GM15510 (cell line): ENCODE measurements around the gene LRRC10.

ENCODE experiments used
- POLR2A ChIP-seq: IDR thresholded peaks from 3 replicates; pipeline ENCODE4 v1.6.1; 2011; ENCODE audit warnings: borderline replicate concordance; ENCODE audit not compliant: insufficient read length; ENCODE audit errors: extremely low read depth

LRRC10 gene, protein sequence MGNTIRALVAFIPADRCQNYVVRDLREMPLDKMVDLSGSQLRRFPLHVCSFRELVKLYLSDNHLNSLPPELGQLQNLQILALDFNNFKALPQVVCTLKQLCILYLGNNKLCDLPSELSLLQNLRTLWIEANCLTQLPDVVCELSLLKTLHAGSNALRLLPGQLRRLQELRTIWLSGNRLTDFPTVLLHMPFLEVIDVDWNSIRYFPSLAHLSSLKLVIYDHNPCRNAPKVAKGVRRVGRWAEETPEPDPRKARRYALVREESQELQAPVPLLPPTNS

DNA sequence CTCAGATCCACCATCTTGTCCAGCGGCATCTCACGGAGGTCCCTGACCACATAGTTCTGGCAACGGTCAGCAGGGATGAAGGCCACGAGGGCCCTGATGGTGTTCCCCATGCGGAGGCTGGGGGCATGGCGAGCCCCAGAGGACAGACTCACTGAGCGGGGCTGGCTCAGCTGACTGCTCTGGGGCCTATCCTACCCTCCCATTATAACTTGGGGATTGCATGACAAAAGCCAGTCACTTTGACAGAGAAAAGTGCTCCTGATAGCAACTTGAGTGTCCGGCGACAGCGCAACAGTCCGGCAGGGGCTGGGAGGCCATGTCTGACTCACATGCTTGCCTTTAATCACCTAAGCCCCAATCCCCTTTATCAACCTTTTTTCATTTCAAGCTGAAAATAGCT is at the start of gene LRRC10:
Gene LRRC10 (minus strand): TSS at position 179 of the 400 bp plus-strand sequence. CDS start 69 bp downstream, at position 110.
- no peak for TF ChIP-seq POLR2A

DNA sequence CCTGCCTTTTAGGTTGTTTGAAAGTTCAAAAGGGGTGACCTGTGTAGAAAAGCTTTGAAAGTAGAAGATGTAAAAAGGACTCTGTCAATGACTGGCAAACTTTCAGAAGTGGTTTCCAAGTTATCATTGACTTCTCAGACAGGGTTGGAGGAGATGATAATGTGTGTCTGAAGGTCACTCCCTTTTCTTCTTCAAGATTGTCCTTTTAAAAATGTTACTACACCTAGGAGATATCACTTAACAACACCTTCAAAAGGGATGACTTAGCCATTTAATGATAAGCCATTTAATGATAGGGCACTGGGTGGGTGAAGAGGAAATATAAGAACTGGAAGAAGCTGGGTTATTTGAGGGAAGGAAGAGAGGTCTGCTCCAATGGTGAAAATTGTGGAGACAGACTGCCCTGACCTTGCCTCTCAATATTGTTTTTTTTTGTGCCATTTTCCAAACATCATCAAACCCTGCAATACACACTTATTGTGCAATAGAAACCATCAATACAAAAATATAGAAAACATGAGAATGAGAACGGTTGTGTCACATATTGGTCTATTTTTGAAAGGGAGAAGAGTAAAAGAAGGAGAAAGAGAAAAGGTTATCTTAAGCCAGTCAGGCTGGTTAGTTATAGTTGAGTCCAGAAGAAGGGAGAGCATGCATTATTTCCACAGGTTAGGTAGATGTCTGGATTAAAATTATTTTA is 49.6 kb upstream of the LRRC10 start:
- TF ChIP-seq POLR2A, result no peak

DNA sequence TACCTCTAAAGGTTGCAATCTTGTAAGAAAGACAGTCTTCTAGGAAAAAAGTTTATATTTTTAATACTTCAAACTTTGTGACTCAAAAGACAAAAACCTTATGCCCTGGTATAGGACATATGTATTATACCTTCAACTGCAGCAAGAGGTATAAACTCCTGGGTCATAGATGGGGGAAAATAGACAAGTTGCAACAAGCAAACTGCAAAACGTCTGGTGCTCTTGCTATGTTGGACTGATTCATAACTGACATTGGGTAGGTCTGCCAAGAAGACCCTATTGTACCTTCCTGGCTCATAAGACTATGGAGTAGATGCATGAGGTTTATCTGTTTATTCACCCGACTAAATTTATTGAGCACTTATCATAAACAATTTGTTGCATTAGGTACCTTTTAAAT is 47.5 kb upstream of the LRRC10 start:
- no peak for TF ChIP-seq POLR2A

DNA sequence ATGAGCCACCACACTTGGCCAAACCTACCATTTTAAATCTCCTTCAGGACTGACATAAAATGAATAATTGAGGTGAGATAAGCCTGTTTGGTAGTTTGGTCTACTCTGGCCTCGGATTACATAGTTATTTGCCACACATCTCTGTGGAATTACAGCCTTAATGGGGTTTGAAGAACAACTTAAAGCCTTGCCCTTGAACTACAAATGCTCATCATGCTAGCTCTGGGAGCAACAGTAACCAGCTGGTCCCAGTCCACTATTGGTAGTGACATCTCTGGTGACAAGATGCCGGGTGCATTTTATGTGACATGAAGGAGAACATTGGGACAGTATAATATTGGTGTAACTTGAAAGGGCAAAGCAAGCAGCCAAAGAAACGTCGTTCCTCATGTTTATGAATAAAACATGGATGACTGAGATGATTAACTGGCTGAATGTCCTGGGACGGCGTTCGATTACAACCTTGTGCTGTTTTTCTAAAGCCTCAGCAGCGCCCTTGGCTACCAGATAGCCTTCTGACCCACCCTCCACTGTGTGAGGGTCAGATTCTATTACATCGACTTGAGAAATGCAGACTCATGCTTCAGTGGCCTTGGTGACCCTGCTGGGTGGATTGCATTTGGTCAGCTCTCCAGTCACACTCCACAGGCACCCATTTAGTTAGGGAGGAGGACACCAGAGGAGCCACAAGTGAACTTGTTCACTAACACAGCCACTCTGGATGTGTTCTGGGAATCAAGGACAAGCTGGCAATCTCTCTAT is 46.9 kb upstream of the LRRC10 start:
- TF ChIP-seq POLR2A, result no peak

DNA sequence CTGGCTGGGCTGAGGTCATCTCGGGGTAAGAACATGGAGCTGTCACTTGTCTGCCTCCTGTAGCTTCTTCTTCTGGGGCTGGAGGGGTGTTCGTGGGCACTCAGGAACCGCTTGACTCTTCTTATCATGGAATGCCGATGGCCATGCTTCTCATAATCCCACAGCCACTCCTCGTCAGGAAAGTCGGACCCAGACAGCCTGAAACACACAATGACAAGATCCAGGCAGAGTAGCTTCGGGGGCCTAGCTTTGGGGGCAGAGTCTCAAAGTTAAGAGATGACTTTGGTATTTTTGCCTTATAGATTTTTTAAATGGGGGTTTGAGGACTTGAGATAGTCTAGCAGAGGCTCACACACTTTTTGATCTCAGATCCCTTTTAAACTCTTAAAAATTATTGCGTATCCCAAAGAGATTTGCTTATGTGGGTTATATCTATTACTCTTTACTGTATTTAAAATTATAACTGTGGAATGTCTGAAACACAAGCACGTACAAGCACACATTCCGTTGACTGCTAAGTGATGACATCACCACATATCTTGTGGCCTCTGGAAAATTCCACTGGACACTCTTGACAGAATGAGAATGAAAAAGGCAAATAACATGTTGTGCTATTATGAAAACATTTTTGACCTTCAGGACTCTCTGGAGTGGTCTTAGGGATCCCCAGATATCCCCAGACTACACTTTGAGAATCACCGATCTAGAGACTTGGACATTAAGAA is 45.1 kb upstream of the LRRC10 start:
- TF ChIP-seq POLR2A, result no peak

DNA sequence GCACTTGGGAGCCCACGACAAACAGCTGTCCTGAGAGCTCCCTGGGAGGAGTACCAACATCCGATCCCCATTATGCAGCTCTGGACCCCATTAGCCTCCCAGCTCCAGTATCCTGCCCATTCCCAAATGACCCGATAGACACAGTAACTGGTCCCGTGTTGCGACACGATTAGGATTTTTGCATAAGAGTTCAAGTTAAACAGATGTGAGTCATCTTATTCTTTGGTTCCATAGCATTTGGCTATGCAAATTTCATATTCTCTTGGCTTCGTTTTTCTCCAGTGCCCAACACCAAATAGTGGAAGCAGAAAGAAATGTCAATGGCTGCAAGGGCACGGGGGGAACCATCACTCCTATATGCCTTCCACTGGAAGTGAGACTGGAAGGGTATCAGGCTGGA is 43.0 kb upstream of the LRRC10 start:
- no peak for TF ChIP-seq POLR2A

DNA sequence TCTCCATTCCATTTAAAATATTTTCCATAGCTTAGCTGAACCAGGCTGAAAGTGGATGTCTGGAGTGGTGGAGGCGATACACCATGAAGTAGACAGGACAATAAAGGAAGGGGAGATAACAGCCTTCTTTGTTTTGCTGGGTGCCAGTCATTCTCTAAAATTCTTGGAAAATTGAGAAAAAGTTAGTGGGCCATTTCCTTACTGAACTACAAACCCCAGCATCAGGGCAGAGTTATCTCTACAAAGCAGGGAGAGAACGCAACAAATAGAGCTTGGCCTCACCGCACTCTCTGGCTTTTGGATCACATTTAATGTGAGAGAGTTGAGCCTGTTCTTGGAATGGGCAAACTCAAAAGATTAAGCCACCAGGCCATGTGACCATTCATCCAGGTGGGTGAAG is 41.2 kb upstream of the LRRC10 start:
- TF ChIP-seq POLR2A, result no peak

DNA sequence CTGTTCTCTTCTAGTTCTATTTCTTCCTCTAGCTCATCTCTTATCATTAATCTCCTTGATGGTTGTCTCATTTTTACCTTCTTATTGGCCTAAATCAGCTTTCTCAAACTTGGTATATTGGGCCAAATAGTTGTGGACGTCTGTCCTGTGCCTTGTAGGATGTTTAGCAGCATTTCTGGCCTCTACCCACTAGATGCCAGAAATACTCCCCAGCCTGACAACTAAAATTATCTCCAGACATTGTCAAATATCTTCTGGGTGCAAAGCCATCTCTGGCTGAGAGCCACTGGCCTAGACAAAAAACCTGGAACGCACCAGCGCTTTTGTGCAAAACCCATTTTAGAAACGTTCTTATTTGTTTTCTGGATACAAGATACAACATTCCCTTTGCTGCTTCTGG is 38.8 kb upstream of the LRRC10 start:
- TF ChIP-seq POLR2A, result no peak

DNA sequence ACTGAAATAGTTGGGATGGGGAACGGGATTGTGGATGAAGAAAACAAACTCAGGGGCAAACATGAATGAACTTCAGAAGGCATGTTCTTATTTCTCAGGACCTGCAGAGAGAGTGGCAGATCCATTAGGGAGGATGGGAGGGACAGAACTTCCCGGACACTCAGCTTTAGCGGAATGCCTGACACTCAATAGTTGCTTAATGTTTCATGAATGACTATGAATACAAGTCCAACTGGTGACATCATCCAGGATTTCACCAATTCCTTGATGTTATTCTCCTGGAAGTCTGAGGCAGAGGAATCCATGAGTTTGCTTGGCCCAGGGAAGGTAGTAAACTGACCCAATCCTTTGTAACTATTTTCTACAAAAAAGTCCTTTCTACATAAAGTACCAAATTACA is 37.8 kb upstream of the LRRC10 start:
- no peak for TF ChIP-seq POLR2A

DNA sequence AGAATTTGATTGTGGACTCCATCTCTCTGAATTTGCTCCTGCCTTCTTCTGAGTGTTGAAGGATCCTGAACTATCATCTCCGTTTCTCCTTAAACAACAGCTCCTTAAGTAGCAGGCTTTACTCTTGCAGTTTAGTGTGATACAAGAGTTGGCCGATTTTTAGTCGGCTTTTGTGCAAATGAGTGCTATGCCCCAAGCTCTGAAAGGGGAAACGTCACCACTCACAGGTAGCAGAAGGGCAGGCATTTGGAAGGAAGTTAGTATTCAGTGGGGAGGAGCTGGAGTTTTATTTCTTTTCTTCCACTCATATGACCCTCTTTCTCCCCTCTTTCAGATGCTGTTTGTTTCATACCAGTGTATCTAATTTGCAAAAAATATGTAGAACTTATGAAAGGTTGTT is 36.5 kb upstream of the LRRC10 start:
- TF ChIP-seq POLR2A, result no peak

DNA sequence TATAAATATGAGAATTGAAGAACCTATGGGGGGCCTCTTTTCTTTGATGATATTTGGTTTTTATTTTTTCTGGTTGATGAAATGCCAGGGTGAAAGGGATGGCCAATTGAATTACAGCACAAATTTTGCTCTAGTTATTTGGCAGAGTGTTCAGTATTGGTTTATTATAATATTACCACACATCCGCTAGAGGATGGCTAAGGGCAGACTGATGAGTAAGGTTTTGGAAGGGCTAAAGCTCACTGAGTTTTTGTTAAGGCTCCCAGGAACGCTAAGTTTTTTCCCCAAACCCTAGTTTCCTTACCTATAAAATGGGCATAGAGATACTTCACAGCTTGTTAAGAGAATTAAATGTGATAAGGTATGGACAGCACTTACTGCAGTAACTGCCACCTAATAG is 34.3 kb upstream of the LRRC10 start:
- TF ChIP-seq POLR2A, result no peak

DNA sequence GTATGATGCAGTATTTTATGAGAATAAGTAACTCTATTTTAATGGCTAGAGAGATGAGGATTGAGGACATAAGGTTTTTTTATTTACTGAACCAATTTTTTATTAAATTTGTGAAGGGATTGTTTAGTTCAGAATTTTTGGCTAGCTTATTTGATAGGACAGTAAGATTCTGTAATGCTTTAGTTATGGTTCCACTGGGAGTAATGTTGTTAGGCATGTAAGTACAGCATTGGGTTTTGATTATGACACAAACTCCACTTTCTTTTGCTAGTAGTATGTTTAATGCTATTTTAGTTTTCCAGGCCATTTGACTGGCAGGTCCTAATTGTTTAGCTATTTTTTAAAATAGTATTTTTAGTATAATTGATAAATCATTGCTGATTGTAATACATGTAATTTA is 33.8 kb upstream of the LRRC10 start:
- no peak for TF ChIP-seq POLR2A

DNA sequence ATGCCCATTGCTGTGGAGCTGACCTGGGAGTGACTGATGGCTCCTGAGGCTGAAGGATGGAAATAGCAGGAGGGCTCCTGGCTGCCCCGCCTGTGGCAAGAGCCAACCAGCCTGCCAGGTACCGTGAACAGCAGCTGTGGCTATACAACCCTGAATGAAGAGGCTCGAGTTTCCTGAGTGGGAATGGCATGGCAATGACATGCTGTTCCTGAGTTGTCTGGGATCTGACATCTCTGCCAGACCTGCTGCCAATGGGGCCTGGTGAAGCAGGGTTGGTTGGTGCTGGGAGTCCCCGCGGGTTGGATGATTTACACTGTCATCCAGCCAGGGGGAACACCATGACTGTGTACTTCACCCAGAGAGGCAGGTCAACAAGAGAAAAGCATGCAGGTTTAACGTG is 31.8 kb upstream of the LRRC10 start:
- no peak for TF ChIP-seq POLR2A

DNA sequence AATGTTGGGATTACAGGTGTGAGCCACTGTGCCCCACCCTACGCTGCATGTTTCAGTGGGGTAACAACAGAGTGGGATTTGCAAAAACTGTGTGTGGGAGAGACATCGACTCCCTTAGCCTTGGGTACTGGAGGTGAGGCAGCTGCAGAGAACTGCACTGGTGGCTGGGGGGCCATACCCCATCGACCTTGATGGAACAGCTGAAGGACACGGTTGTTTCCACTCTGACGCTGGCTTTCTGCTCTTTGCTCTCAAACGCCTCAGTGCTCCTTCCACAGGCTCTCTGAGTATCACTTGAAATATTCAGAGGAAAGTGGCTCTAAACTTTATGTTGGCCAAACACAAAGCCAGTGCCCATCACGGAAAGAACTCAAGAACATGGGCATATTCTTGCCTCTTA is 30.8 kb upstream of the LRRC10 start:
- no peak for TF ChIP-seq POLR2A
